Mesenchymal stem cell (in vitro differentiated cells and primary cell): ENCODE results near the gene IQSEC2.

Source experiments
- DNase-seq: peaks from one replicate; pipeline ENCODE4 v3.0.0-alpha.2; 2013
- H2AFZ ChIP-seq: one replicate; pipeline ENCODE4 v1.6.1; 2013; ENCODE audit warnings: low read depth, mild to moderate bottlenecking, control low read depth, inconsistent platforms, low read length, moderate library complexity
- H2AK5ac ChIP-seq: 2 replicates; pipeline ENCODE4 v1.6.1; 2013; ENCODE audit warnings: low read length, moderate library complexity, mild to moderate bottlenecking, inconsistent platforms; ENCODE audit not compliant: severe bottlenecking
- H2BK120ac ChIP-seq: one replicate; pipeline ENCODE4 v1.6.1; 2013; ENCODE audit warnings: low read depth, mild to moderate bottlenecking, inconsistent platforms, low read length, moderate library complexity
- H2BK12ac ChIP-seq, 2 experiments: one replicate each; pipeline ENCODE4 v1.6.1; 2013; ENCODE audit warnings: inconsistent platforms in 2 of 2, low read length in 2 of 2, mild to moderate bottlenecking in 2 of 2, moderate library complexity in 2 of 2, control low read depth in 1 of 2
- H2BK15ac ChIP-seq: one replicate; pipeline ENCODE4 v1.6.1; 2013; ENCODE audit warnings: mild to moderate bottlenecking, low read depth, inconsistent platforms; ENCODE audit not compliant: poor library complexity, severe bottlenecking
- H2BK5ac ChIP-seq: 2 replicates; pipeline ENCODE4 v1.6.1; 2013; ENCODE audit warnings: low read depth, mild to moderate bottlenecking, low read length, control low read depth, inconsistent platforms; ENCODE audit not compliant: poor library complexity, severe bottlenecking
- H3K14ac ChIP-seq, 2 experiments: one replicate each; pipeline ENCODE4 v1.6.1; 2013; ENCODE audit warnings: inconsistent platforms in 2 of 2, low read length in 2 of 2, control low read depth in 1 of 2, mild to moderate bottlenecking in 1 of 2, moderate library complexity in 1 of 2
- H3K18ac ChIP-seq, 2 experiments: one replicate each; pipeline ENCODE4 v1.6.1; 2013; ENCODE audit warnings: inconsistent platforms in 2 of 2, low read length in 2 of 2, control low read depth in 1 of 2, low read depth in 1 of 2, mild to moderate bottlenecking in 1 of 2
- H3K23ac ChIP-seq, 2 experiments: one replicate each; pipeline ENCODE4 v1.6.1; 2013; ENCODE audit warnings: inconsistent platforms in 2 of 2, low read length in 2 of 2, mild to moderate bottlenecking in 2 of 2, moderate library complexity in 2 of 2, control low read depth in 1 of 2
- H3K27ac ChIP-seq: 2 replicates; pipeline ENCODE4 v1.5.1; 2013; ENCODE audit warnings: mild to moderate bottlenecking, moderate library complexity, low read length, control low read depth, inconsistent platforms; ENCODE audit not compliant: poor library complexity, severe bottlenecking
- H3K27me3 ChIP-seq, 2 experiments: 2 replicates each; pipeline versions ENCODE4 v1.6.1 to v1.7.0; 2013; ENCODE audit warnings: low read length in 2 of 2, mild to moderate bottlenecking in 2 of 2, moderate library complexity in 2 of 2, control low read depth in 1 of 2, inconsistent platforms in 1 of 2; ENCODE audit not compliant: control insufficient read depth in 1 of 2, insufficient read depth in 1 of 2
- H3K36me3 ChIP-seq, 2 experiments: 2 replicates each; pipeline versions ENCODE4 v1.6.1 to v1.7.0; 2013; ENCODE audit warnings: low read length in 2 of 2, control low read depth in 1 of 2, inconsistent platforms in 1 of 2, low read depth in 1 of 2, mild to moderate bottlenecking in 1 of 2; ENCODE audit not compliant: insufficient read depth in 2 of 2, control insufficient read depth in 1 of 2
- H3K4ac ChIP-seq, 2 experiments: one replicate each; pipeline ENCODE4 v1.6.1; 2013; ENCODE audit warnings: inconsistent platforms in 2 of 2, low read length in 2 of 2, mild to moderate bottlenecking in 2 of 2, moderate library complexity in 2 of 2, control low read depth in 1 of 2, low read depth in 1 of 2
- H3K4me1 ChIP-seq: 2 replicates; pipeline ENCODE4 v1.6.1; 2013; ENCODE audit warnings: low read depth, low read length, control low read depth; ENCODE audit not compliant: control insufficient read depth, insufficient read depth
- H3K4me2 ChIP-seq: 2 replicates; pipeline ENCODE4 v1.6.1; 2013; ENCODE audit warnings: low read length, mild to moderate bottlenecking, inconsistent platforms; ENCODE audit not compliant: poor library complexity, severe bottlenecking
- H3K4me3 ChIP-seq, 2 experiments: 2 replicates each; pipeline versions ENCODE4 v1.5.1 to v1.7.0; 2013; ENCODE audit warnings: low read length in 2 of 2, mild to moderate bottlenecking in 2 of 2, control low read depth in 1 of 2, low read depth in 1 of 2; ENCODE audit not compliant: insufficient read depth in 1 of 2
- H3K79me1 ChIP-seq: replicated peaks from 2 replicates; pipeline ENCODE4 v1.6.1; 2013; ENCODE audit warnings: mild to moderate bottlenecking, control low read depth, low read length, inconsistent platforms; ENCODE audit not compliant: poor library complexity, severe bottlenecking
- H3K9ac ChIP-seq: 2 replicates; pipeline ENCODE4 v1.7.0; 2013; ENCODE audit warnings: mild to moderate bottlenecking, low read length, moderate library complexity
- H3K9me3 ChIP-seq: 2 replicates; pipeline ENCODE4 v1.7.0; 2013; ENCODE audit warnings: mild to moderate bottlenecking, low read length; ENCODE audit not compliant: control insufficient read depth
- H4K8ac ChIP-seq: one replicate; pipeline ENCODE4 v1.6.1; 2013; ENCODE audit warnings: inconsistent platforms, mild to moderate bottlenecking, low read length, moderate library complexity
- H4K91ac ChIP-seq: one replicate; pipeline ENCODE4 v1.6.1; 2013; ENCODE audit warnings: mild to moderate bottlenecking, low read length, inconsistent platforms
- WGBS: methylation state at CpG from one replicate; pipeline ENCODE4 v1.1.7; 2013; ENCODE audit warnings: mixed read lengths; 5-methylcytosine and 5-hydroxymethylcytosine counted together

Gene IQSEC2

DNA sequence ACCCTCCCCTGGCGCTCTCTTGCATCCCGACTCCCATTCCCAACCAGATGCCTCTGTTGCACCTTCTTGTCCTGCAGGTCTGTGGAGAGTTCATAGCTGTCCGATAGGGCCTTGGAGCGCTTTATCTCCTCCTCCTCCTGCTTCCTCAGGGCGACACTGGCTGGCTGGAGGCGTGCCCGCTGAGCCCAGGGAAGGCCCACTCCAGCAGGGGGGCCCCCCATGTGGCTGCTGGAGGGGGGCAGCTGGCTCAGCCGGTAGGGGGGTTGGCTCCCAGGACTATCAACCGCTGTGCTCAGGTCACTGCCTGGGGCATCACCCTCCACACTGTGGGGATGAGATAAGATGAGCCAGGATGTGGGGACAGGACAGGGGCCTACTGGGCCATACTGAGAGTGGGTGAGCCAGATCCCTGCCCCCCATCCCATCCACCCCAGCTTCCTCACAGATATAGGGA lies 25.6 kb downstream of the IQSEC2 start:
- Histone ChIP-seq H3K18ac (no peak overlapping the region), H3K9me3 (no peaks in the 10 kb centered on the region), H3K23ac (no peak overlapping the region), H3K14ac (no peak overlapping the region), H2BK120ac (no peak overlapping the region), H2BK5ac (no peak overlapping the region), H2BK15ac (no peak overlapping the region), H3K4me2 (no peak overlapping the region), H3K4me1 (peaks cover 13% of the 10 kb centered on the region), H3K36me3 (peaks cover 8 to 16% of the 10 kb centered on the region in 2 experiments), H3K79me1 (peaks cover 4% of the 10 kb centered on the region), H3K9ac (no peak overlapping the region), H3K27ac (no peak overlapping the region), H2AFZ (no peak overlapping the region), H4K91ac (no peak overlapping the region), H3K27me3 (peaks cover 0 to 72% of the 10 kb centered on the region in 2 experiments), H4K8ac (no peak overlapping the region), H2BK12ac (no peak overlapping the region), H2AK5ac (no peak overlapping the region), H3K4me3 (no peak overlapping the region), H3K4ac (no peak overlapping the region)
- DNase-seq = no peak
- WGBS = 86% methylated on average over 5 of the region's 9 CpGs

- Histone ChIP-seq H2AFZ (no peak overlapping the region), H3K4me2 (no peak overlapping the region), H3K18ac (no peak overlapping the region), H3K9ac (no peak overlapping the region), H4K8ac (no peak overlapping the region), H3K36me3 (peaks cover 17 to 19% of the 10 kb centered on the region in 2 experiments), H4K91ac (no peak overlapping the region), H3K4me1 (peaks cover 13% of the 10 kb centered on the region), H2BK12ac (no peak overlapping the region), H3K79me1 (peaks cover 4% of the 10 kb centered on the region), H3K27ac (no peak overlapping the region), H2BK15ac (no peak overlapping the region), H3K4ac (no peak overlapping the region), H3K27me3 (peaks cover 0 to 64% of the 10 kb centered on the region in 2 experiments), H3K14ac (no peak overlapping the region), H3K4me3 (no peak overlapping the region), H2AK5ac (no peak overlapping the region), H3K23ac (no peak overlapping the region), H2BK120ac (no peak overlapping the region), H2BK5ac (no peak overlapping the region), H3K9me3 (no peaks in the 10 kb centered on the region)
- WGBS = 94% methylated on average over 20 of the region's 22 CpGs
- DNase-seq = no peak
These were observed 26.6 kb downstream of the IQSEC2 start for GRCh38 chrX:53254570-53255461.

- WGBS = 93% methylated on average over 3 of the region's 3 CpGs
- no peak overlapping the region for H3K27ac ChIP-seq
- H3K27me3 ChIP-seq = peaks cover 0 to 66% of the 10 kb centered on the region in 2 experiments
- no peak overlapping the region for H2BK5ac ChIP-seq
- H3K36me3 ChIP-seq = peaks cover 20 to 27% of the 10 kb centered on the region in 2 experiments
- no peak overlapping the region for H3K23ac ChIP-seq
- no peak overlapping the region for H3K18ac ChIP-seq
- H3K4ac ChIP-seq = no peak overlapping the region
- H3K9me3 ChIP-seq = no peaks in the 10 kb centered on the region
- no peak overlapping the region for H3K4me2 ChIP-seq
- H3K79me1 ChIP-seq = peaks cover 4% of the 10 kb centered on the region
- H3K4me1 ChIP-seq = peaks cover 13% of the 10 kb centered on the region
- H2AK5ac ChIP-seq = no peak overlapping the region
- H4K91ac ChIP-seq = no peak overlapping the region
- no peak overlapping the region for H2AFZ ChIP-seq
- H4K8ac ChIP-seq = no peak overlapping the region
- H3K14ac ChIP-seq = no peak overlapping the region
- no peak overlapping the region for H3K4me3 ChIP-seq
- no peak overlapping the region for H2BK12ac ChIP-seq
- no peak overlapping the region for H3K9ac ChIP-seq
- no peak overlapping the region for H2BK15ac ChIP-seq
- H2BK120ac ChIP-seq = no peak overlapping the region
- no peak for DNase-seq
These were observed 27.9 kb downstream of the IQSEC2 start for GRCh38 chrX:53253293-53254020.

GRCh38 chrX:53251307-53251706 lies 30.1 kb downstream of the IQSEC2 start:
- no peak overlapping the region for H3K4me2 ChIP-seq
- no peak overlapping the region for H3K27ac ChIP-seq
- H3K36me3 ChIP-seq = peaks cover 28 to 44% of the 10 kb centered on the region in 2 experiments
- H3K23ac ChIP-seq = no peak overlapping the region
- H2BK5ac ChIP-seq = no peak overlapping the region
- no peak overlapping the region for H2BK12ac ChIP-seq
- H3K4me3 ChIP-seq = no peak overlapping the region
- peaks cover 7% of the 10 kb centered on the region for H3K4me1 ChIP-seq
- no peaks in the 10 kb centered on the region for H3K79me1 ChIP-seq
- H4K91ac ChIP-seq = no peak overlapping the region
- no peak overlapping the region for H2BK120ac ChIP-seq
- no peaks in the 10 kb centered on the region for H3K9me3 ChIP-seq
- H3K4ac ChIP-seq = no peak overlapping the region
- H3K27me3 ChIP-seq = peaks cover 0 to 59% of the 10 kb centered on the region in 2 experiments
- WGBS = 48% methylated on average over 1 of the region's 2 CpGs
- no peak overlapping the region for H3K9ac ChIP-seq
- H2BK15ac ChIP-seq = no peak overlapping the region
- H2AK5ac ChIP-seq = no peak overlapping the region
- no peak overlapping the region for H4K8ac ChIP-seq
- no peak overlapping the region for H3K18ac ChIP-seq
- no peak overlapping the region for H2AFZ ChIP-seq
- no peak overlapping the region for H3K14ac ChIP-seq
- peak; percentile 61 for DNase-seq
